ENCODE results near the gene P2RX7. TPM values are rescaled to one million over a fixed set of nuclear protein-coding genes. Genes with fewer than 3 reads are reported as not detected.

The P2RX7 gene
- total RNA-seq, 5 donors from 2014 or later (not counting 1 experiment from before 2014, with no cell fraction given), result 4.6 to 11.0 (median 6.9) TPM

DNA sequence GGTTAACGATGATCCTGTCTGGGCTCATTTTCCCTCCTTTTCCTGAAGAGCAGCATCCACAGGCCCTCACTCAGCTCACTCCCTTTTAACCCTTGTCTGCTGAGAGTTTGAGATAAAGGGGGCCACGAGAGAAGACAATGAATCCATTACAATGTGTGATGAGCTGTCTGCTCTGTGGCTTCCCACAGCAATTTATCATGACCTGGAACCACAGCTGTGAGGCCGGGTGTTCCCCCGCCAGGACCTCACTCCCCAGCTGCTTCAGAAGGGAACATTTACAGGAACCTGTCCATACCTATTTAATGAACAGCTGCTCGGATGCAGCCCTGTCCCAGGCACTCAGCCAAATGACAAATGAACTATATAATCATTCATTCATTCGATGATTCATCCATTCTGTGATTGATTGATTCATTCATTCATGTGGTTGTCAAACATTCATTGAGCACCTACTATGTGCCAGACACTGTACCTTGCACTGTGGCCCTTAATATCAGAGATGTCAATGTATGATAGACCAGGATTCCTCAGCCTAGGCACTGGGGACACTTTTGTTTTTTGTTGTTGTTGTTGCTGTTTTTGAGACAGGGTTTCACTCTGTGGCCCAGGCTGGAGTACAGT lies 18.5 kb upstream of the P2RX7 start:
- no peak overlapping the region for H3K27ac Mint-ChIP-seq
- CTCF ChIA-PET, result interaction anchor here in 1 of 2 donors (1.2 kb wide), 1 partner anchor 108 kb away, joined by 3 read pairs; no protein-coding TSS in a partner anchor
- Histone ChIP-seq H3K4me3 (ENCODE audit: control insufficient read depth in 1 of 2, extremely low read depth in 1 of 2, low read length in 1 of 2) (no peak overlapping the region), H3K9me3 (no peaks in the 10 kb centered on the region), H3K36me3 (ENCODE audit: control insufficient read depth in 2 of 2, extremely low read depth in 1 of 2, insufficient read depth in 1 of 2, low read length in 1 of 2) (no peaks in the 10 kb centered on the region), H3K27me3 (replicated peaks in 1 of 2; ENCODE audit: control insufficient read depth in 2 of 2, extremely low read depth in 1 of 2, insufficient read depth in 2 of 2, low read length in 1 of 2) (no peaks in the 10 kb centered on the region), H3K4me1 (ENCODE audit: control insufficient read depth in 1 of 2, extremely low read depth in 1 of 2, insufficient read depth in 2 of 2, low read length in 2 of 2) (no peaks in the 10 kb centered on the region), H3K27ac (ENCODE audit: low read length) (no peak overlapping the region)
- H3K27me3 Mint-ChIP-seq, result no peaks in the 10 kb centered on the region
- no peaks in the 10 kb centered on the region for H3K9me3 Mint-ChIP-seq
- no peak overlapping the region for H3K4me3 Mint-ChIP-seq
- H3K4me1 Mint-ChIP-seq, result peaks cover 2 to 6% (median 3%) of the 10 kb centered on the region in 3 donors
- POLR2A ChIA-PET, result no interaction called here
- 67% methylated on average over 3 of the region's 6 CpGs for WGBS (ENCODE audit: insufficient coverage)
- H3K36me3 Mint-ChIP-seq, result no peaks in the 10 kb centered on the region
- ATAC-seq (replicated peaks in 1 of 4) (no peak), DNase-seq (no peak)

DNA sequence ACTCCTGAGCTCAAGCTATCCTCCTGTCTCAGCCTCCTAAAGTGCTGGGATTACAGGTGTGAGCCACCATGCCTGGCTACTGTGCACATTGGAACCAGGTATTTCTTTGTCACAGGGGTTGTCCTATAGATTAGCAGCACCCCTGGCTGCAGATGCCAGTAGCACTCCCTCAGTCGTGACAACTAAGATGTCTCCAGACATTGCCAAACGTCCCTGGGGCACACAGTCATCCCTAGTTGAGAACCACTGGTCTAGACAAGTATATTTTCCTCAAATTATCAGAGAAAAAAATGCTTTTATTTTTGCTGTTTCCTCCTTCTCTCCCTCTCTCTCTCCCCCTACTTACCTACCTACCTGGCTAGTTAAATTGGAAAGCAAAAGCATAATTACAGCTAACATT lies 17.9 kb upstream of the P2RX7 start:
- Histone ChIP-seq H3K27me3 (replicated peaks in 1 of 2; ENCODE audit: control insufficient read depth in 2 of 2, extremely low read depth in 1 of 2, insufficient read depth in 2 of 2, low read length in 1 of 2) (no peaks in the 10 kb centered on the region), H3K4me1 (ENCODE audit: control insufficient read depth in 1 of 2, extremely low read depth in 1 of 2, insufficient read depth in 2 of 2, low read length in 2 of 2) (no peaks in the 10 kb centered on the region), H3K9me3 (no peaks in the 10 kb centered on the region), H3K4me3 (ENCODE audit: control insufficient read depth in 1 of 2, extremely low read depth in 1 of 2, low read length in 1 of 2) (no peak overlapping the region), H3K36me3 (ENCODE audit: control insufficient read depth in 2 of 2, extremely low read depth in 1 of 2, insufficient read depth in 1 of 2, low read length in 1 of 2) (no peaks in the 10 kb centered on the region), H3K27ac (ENCODE audit: low read length) (no peak overlapping the region)
- Mint-ChIP-seq H3K27ac (no peak overlapping the region), H3K9me3 (no peaks in the 10 kb centered on the region), H3K4me1 (peaks cover 2 to 6% (median 3%) of the 10 kb centered on the region in 3 donors), H3K36me3 (no peaks in the 10 kb centered on the region), H3K4me3 (no peak overlapping the region), H3K27me3 (no peaks in the 10 kb centered on the region)
- ATAC-seq (replicated peaks in 1 of 4) (no peak), DNase-seq (no peak)
- WGBS (ENCODE audit: insufficient coverage), result 86% methylated on average over 1 of the region's 2 CpGs
- POLR2A ChIA-PET, result no interaction called here
- CTCF ChIA-PET, result interaction anchor here in 1 of 2 donors (1.2 kb wide), 1 partner anchor 109 kb away, joined by 3 read pairs; no protein-coding TSS in a partner anchor

DNA sequence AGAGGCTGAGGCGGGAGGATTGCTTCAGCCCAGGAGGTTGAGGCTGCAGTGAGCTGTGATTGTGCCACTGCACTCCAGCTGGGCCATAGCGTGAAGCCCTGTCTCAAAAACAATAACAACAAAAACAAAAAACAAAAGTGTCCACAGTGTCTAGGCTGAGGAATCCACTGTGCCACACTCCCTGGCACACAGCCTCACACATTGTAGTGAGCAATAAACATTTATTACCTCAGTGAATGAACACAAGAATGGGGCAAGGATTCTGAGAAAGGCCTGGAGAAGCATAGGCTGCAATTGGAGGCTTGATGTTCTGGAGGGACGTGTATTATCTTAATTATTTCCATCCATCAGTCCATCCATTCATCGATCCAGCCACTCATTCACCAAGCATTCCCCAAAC lies 17.1 kb upstream of the P2RX7 start:
- Mint-ChIP-seq H3K4me3 (no peak overlapping the region), H3K36me3 (no peaks in the 10 kb centered on the region), H3K4me1 (peaks cover 0 to 1% (median 0%) of the 10 kb centered on the region in 3 donors), H3K27me3 (no peaks in the 10 kb centered on the region), H3K27ac (no peak overlapping the region), H3K9me3 (no peaks in the 10 kb centered on the region)
- H3K27me3 ChIP-seq (replicated peaks in 1 of 2; ENCODE audit: control insufficient read depth in 2 of 2, extremely low read depth in 1 of 2, insufficient read depth in 2 of 2, low read length in 1 of 2), result no peaks in the 10 kb centered on the region
- no peaks in the 10 kb centered on the region for H3K4me1 ChIP-seq (ENCODE audit: control insufficient read depth in 1 of 2, extremely low read depth in 1 of 2, insufficient read depth in 2 of 2, low read length in 2 of 2)
- POLR2A ChIA-PET, result no interaction called here
- CTCF ChIA-PET, result no interaction called here
- DNase-seq (no peak), ATAC-seq (replicated peaks in 1 of 4) (no peak)
- WGBS (ENCODE audit: insufficient coverage), result 100% methylated on average over 1 of the region's 4 CpGs
- H3K36me3 ChIP-seq (ENCODE audit: control insufficient read depth in 2 of 2, extremely low read depth in 1 of 2, insufficient read depth in 1 of 2, low read length in 1 of 2), result no peaks in the 10 kb centered on the region
- no peak overlapping the region for H3K4me3 ChIP-seq (ENCODE audit: control insufficient read depth in 1 of 2, extremely low read depth in 1 of 2, low read length in 1 of 2)
- no peaks in the 10 kb centered on the region for H3K9me3 ChIP-seq
- no peak overlapping the region for H3K27ac ChIP-seq (ENCODE audit: low read length)

DNA sequence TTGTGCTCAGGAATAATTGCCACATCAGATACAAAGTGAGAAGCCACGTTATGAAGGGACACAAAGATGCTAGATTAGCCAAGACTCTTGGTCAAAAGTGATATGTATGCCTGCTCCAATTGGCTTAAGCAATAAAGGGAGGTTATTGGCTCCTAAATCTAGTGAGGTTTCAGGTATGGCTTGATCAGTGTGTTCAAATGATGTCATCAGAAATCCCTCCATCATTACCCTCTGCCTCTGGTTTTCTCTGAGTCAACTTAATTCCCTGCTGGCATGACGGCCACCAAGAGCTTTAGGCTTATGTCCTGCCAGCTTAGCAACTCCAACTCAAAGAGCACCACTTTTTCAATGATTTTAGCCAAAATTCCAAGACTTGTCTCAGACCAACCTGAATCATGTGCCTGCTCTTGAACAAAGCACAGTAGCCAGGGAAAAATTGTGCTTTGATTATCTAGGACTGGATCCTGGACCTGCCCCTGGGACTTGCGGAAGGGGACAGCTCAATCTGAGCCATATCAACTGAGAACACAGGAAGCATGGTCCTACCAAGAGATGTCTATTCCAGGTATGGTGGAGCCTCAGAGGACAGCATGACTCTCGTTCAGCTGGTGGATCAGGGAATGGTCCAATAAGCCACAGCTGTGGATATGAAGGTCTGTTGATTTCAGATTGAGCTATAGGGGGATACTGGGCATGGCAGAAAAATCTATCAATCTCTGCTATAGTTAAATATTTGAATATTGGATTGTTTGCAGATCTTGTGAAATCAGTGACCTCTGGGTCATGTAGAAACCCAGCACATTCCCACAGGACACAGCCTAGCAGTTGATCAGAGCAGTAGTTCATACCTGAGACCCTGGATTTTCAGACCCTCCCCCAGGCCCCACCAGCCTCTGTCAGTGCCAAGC lies 16.1 kb upstream of the P2RX7 start:
- H3K4me1 ChIP-seq (ENCODE audit: control insufficient read depth in 1 of 2, extremely low read depth in 1 of 2, insufficient read depth in 2 of 2, low read length in 2 of 2), result no peaks in the 10 kb centered on the region
- Mint-ChIP-seq H3K4me3 (no peak overlapping the region), H3K36me3 (no peaks in the 10 kb centered on the region), H3K27ac (no peak overlapping the region), H3K9me3 (no peaks in the 10 kb centered on the region), H3K27me3 (no peaks in the 10 kb centered on the region), H3K4me1 (peaks cover 2 to 6% (median 5%) of the 10 kb centered on the region in 3 donors)
- CTCF ChIA-PET, result no interaction called here
- POLR2A ChIA-PET, result no interaction called here
- no peaks in the 10 kb centered on the region for H3K27me3 ChIP-seq (replicated peaks in 1 of 2; ENCODE audit: control insufficient read depth in 2 of 2, extremely low read depth in 1 of 2, insufficient read depth in 2 of 2, low read length in 1 of 2)
- ATAC-seq (replicated peaks in 1 of 4), result no peak
- no peak overlapping the region for H3K4me3 ChIP-seq (ENCODE audit: control insufficient read depth in 1 of 2, extremely low read depth in 1 of 2, low read length in 1 of 2)
- H3K27ac ChIP-seq (ENCODE audit: low read length), result no peak overlapping the region
- H3K9me3 ChIP-seq, result no peaks in the 10 kb centered on the region
- H3K36me3 ChIP-seq (ENCODE audit: control insufficient read depth in 2 of 2, extremely low read depth in 1 of 2, insufficient read depth in 1 of 2, low read length in 1 of 2), result no peaks in the 10 kb centered on the region
- DNase-seq, result no peak
- WGBS (ENCODE audit: insufficient coverage), result 85% methylated on average over 3 of the region's 4 CpGs

DNA sequence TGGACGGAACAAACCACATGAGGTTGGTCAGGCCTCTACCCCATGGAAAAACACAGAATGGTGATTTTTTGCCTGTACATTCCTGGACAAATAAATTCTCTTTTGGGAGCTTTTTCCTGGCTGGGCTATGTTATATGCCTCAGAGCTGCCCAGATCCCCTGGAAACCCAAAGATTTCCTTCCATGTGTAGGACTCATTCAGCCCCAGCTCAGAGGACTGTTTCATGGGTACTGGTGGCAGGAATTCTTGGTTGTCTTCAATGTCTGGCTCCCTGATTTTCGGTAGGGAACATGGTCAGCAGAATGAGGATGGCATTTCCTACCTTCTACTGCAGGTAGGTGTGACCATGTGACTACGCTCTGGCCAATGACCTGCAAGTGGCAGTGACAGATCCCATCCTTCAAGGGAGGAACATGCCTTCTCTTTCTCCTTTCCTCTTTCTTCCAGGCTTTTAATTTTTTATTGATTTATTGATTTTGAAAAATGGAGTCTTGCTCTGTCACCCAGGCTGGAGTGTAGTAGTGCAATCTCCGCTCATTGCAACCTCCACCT lies 15.4 kb upstream of the P2RX7 start:
- WGBS (ENCODE audit: insufficient coverage), result 100% methylated on average over 1 of the region's 4 CpGs
- H3K4me1 ChIP-seq (ENCODE audit: control insufficient read depth in 1 of 2, extremely low read depth in 1 of 2, insufficient read depth in 2 of 2, low read length in 2 of 2), result no peaks in the 10 kb centered on the region
- no peaks in the 10 kb centered on the region for H3K9me3 ChIP-seq
- ATAC-seq (replicated peaks in 1 of 4), result no peak
- H3K27me3 ChIP-seq (replicated peaks in 1 of 2; ENCODE audit: control insufficient read depth in 2 of 2, extremely low read depth in 1 of 2, insufficient read depth in 2 of 2, low read length in 1 of 2), result no peaks in the 10 kb centered on the region
- no peak for DNase-seq
- no peak overlapping the region for H3K27ac ChIP-seq (ENCODE audit: low read length)
- Mint-ChIP-seq H3K4me1 (peaks cover 2 to 6% (median 5%) of the 10 kb centered on the region in 3 donors), H3K4me3 (no peak overlapping the region), H3K27me3 (no peaks in the 10 kb centered on the region), H3K36me3 (no peaks in the 10 kb centered on the region), H3K27ac (no peak overlapping the region), H3K9me3 (no peaks in the 10 kb centered on the region)
- H3K4me3 ChIP-seq (ENCODE audit: control insufficient read depth in 1 of 2, extremely low read depth in 1 of 2, low read length in 1 of 2), result no peak overlapping the region
- H3K36me3 ChIP-seq (ENCODE audit: control insufficient read depth in 2 of 2, extremely low read depth in 1 of 2, insufficient read depth in 1 of 2, low read length in 1 of 2), result no peaks in the 10 kb centered on the region
- ChIA-PET POLR2A (no interaction called here), CTCF (no interaction called here)

DNA sequence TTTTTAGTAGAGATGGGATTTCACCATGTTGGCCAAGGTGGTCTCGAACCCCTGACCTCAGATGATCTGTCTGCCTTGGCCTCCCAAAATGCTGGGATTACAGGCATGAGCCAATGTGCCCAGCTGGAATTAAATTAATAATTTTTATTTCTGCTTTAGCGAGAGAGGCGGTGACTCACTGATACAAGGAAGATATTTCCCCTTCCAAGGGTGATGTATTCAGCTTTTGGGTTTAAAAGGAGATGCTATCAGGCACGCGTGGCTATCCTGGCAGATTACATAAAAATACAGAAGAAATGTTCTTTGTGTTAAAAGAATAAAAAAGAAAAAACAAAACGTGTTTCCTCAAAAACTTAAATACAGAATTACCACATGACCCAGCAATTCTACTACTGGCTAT lies 12.4 kb upstream of the P2RX7 start:
- Mint-ChIP-seq H3K36me3 (no peaks in the 10 kb centered on the region), H3K27me3 (no peaks in the 10 kb centered on the region), H3K4me3 (no peak overlapping the region), H3K9me3 (peaks cover 0 to 4% (median 0%) of the 10 kb centered on the region in 3 donors), H3K27ac (no peak overlapping the region), H3K4me1 (peaks cover 27 to 31% (median 27%) of the 10 kb centered on the region in 3 donors)
- CTCF ChIA-PET, result interaction anchor here in 1 of 2 donors (0.6 kb wide), 1 partner anchor 116 kb away, joined by 3 read pairs; no protein-coding TSS in a partner anchor
- Histone ChIP-seq H3K36me3 (ENCODE audit: control insufficient read depth in 2 of 2, extremely low read depth in 1 of 2, insufficient read depth in 1 of 2, low read length in 1 of 2) (no peaks in the 10 kb centered on the region), H3K27me3 (replicated peaks in 1 of 2; ENCODE audit: control insufficient read depth in 2 of 2, extremely low read depth in 1 of 2, insufficient read depth in 2 of 2, low read length in 1 of 2) (no peaks in the 10 kb centered on the region), H3K27ac (ENCODE audit: low read length) (no peak overlapping the region), H3K9me3 (no peaks in the 10 kb centered on the region), H3K4me1 (ENCODE audit: control insufficient read depth in 1 of 2, extremely low read depth in 1 of 2, insufficient read depth in 2 of 2, low read length in 2 of 2) (peaks cover 12 to 15% of the 10 kb centered on the region in 2 experiments), H3K4me3 (ENCODE audit: control insufficient read depth in 1 of 2, extremely low read depth in 1 of 2, low read length in 1 of 2) (no peak overlapping the region)
- POLR2A ChIA-PET, result no interaction called here
- WGBS (ENCODE audit: insufficient coverage), result 71% methylated on average over 1 of the region's 6 CpGs
- ATAC-seq (replicated peaks in 1 of 4) (no peak), DNase-seq (no peak)
